GM21786 (cell line): ENCODE measurements around the gene PLCXD3.
"Not testable (repeated sequence)": the region's sequence is repeated elsewhere in the genome, so short reads cannot be mapped to it uniquely, and the experiment has no call there.

Experiments used
- ATAC-seq: cut with Tn5 transposase; IDR thresholded peaks from one replicate; pipeline ENCODE4 v1.9.1; 2021; ENCODE audit not compliant: unreplicated experiment

PLCXD3 gene

DNA sequence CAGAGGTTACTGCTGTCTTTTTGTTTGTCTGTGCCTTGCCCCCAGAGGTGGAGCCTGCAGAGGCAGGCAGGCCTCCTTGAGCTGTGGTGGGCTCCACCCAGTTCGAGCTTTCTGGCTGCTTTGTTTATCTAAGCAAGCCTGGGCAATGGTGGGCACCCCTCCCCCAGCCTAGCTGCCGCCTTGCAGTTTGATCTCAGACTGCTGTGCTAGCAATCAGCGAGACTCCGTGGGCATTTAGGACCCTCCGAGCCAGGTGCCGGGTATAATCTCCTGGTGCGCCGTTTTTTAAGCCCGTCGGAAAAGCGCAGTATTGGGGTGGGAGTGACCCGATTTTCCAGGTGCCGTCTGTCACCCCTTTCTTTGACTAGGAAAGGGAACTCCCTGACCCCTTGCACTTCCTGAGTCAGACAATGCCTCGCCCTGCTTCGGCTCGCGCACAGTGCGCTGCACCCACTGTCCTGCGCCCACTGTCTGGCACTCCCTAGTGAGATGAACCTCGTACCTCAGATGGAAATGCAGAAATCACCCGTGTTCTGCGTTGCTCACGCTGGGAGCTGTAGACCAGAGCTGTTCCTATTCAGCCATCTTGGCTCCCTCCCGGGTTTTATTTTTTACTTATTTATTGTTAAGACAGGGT lies 16.8 kb downstream of the PLCXD3 start:
- not testable (repeated sequence) for ATAC-seq

DNA sequence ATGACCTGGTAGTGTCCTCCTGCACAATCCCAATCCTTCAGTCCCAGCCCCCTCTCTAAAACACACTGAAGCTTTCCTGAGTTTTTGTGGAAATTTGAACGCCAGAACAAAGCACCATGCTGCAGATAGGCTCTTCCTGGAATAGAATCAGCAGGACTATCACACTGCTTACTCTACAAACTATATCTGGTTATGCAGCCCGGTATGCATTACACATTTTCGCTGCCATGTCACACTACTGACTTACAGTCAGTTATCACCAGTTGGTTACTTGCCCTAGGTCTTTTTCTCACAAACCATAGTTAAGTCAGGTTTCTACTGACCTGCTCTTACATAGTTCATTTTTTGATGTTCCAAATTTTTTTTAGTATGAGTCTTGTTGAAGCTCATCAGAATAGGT lies 24.9 kb downstream of the PLCXD3 start:
- no peak for ATAC-seq

DNA sequence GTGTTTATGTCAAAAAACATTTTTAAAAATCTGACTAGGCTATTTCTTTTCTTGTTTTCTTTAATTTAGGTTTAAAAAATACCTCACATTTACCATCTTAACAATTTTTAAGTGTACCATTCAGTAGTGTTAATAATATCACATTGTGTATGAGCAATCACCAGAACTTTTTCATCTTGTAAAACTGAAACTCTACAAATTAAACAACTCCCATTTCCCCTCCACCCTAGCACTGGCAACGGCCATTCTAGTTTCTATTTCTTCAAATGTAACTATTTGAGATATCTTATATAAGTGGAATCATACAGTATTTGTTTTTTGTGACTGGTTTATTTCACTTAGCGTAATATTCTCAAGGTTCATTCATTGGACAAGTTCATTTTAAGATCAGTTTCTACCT lies 27.7 kb downstream of the PLCXD3 start:
- no peak for ATAC-seq

DNA sequence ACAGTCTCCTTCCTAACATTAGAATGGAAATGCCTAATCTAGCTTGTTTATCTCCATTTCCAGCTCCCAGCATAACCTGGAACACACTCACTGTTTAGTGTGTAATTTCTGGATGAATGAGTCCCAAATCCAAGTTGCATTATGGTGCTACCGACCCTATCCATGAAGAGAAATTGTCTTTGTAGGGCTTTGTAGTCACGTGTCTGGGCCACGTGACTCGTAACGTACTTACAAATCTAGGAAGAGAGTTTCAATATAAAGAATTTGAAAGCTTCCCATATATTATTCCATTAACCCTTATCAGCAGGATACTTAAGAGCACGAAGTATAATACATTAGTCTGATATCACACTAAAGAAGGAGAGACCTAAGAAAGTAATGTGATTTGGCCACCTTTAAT lies 28.2 kb downstream of the PLCXD3 start:
- no peak for ATAC-seq

DNA sequence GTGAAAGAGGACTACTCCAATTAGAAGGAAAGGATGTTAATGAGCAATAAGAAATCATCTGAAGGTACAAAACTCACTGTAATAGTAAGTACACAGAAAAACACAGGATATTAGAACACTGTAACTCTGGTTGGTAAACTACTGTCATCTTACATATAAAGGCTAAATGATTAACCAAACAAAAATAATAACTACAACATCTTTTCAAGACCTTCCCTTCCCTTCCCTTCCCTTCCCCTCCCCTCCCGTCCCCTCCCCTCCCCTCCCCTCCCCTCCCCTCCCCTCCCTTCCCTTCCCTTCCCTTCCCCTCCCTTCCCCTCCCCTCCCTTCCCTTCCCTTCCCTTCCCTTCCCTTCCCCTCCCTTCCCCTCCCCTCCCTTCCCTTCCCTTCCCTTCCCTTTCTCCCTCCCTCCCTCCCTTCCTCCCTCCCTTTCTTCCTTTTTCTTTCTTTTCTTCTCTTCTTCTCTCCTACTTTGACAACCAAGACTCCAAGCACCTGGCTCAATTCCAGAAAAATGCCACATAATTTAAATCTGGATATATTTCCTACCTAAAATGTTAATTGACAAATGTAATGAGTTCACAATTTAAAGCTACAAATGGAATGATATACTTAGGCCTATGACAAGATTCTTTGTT lies 38.7 kb downstream of the PLCXD3 start:
- ATAC-seq, result not testable (repeated sequence)

DNA sequence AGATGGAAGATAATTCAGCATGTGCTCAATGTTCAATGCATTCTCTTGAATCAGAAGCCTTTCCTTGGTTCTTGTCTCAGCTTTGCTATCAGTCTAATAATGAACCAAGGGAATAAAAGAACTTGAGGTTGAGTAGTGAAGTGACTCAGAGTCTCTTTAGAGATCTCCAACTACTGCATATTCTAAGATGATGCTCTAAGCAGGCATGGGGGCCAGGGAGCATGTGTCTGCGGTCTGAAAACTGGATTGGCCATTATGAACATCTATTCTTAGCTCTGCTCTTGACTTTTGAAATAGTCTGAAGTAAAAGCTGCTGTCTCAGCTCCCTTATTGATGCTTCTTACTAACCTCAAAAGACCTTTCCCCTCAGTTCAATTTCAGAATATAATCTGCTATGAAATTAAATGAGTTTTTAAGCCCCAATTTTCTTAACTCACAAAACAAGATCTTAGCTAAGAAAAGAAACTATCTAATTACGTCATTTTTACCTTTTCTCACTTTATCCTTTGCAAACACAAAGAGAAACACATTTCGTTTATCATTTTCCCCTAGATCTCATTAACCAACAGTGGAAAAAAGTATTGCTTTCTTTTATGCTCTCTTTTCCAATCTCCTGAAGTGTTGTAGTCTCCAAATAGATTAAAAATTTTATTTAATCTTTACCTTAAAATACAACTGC lies 44.8 kb downstream of the PLCXD3 start:
- no peak for ATAC-seq

DNA sequence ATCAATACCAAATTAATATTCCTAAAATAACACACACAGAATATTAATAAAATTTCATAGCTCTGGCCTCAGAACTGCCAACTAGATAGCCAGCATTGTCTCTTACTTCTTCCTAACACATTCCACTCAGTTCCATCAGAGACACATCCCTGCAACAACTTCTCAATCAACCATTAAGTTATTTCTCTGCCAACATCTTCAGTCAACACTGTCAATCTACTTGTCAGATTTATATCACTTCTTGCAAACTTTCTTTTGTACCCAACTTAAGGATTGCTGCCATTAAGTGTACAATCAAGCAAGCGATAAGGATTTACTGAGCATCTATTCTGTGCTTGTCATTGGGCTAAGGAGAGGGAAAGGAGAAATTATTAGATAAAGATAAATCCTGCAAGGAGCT lies 50.8 kb downstream of the PLCXD3 start:
- ATAC-seq, result no peak

DNA sequence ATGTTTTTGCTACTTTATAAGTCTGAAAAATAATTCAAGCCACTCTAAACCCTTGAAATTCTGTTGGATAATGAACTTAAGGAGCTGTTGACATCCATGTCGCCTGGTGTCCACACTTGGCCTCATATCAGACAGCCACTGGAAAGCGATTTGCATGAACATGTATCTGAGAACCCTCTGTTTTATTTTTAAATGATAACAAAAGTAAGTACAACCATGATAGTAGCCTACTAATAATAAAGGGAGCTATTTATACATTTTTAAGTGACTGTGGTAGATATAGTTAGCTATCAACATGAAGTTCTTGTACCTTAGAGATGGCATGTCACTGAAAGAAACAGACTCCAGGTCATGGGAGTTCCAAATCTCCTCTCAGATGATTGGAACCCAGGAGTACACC lies 53.3 kb downstream of the PLCXD3 start:
- no peak for ATAC-seq

DNA sequence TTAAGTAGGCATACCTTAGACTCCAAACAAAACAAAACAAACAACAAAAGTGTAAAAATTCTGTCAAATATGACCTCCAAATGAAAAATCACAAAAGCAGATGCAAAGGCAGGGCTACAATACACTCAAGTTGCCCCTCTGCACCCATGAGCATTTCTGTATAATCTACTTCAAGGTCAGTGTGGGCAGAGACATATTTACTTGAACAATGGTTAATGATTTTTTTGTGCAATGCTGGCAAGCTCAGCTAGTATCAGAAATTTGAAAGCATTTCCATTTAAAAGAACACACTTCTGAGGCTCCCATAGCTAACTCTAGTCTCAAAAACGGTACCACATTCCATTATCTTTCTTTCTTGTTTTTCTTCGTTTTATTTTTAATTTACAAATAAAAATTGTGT lies 57.9 kb downstream of the PLCXD3 start:
- no peak for ATAC-seq

DNA sequence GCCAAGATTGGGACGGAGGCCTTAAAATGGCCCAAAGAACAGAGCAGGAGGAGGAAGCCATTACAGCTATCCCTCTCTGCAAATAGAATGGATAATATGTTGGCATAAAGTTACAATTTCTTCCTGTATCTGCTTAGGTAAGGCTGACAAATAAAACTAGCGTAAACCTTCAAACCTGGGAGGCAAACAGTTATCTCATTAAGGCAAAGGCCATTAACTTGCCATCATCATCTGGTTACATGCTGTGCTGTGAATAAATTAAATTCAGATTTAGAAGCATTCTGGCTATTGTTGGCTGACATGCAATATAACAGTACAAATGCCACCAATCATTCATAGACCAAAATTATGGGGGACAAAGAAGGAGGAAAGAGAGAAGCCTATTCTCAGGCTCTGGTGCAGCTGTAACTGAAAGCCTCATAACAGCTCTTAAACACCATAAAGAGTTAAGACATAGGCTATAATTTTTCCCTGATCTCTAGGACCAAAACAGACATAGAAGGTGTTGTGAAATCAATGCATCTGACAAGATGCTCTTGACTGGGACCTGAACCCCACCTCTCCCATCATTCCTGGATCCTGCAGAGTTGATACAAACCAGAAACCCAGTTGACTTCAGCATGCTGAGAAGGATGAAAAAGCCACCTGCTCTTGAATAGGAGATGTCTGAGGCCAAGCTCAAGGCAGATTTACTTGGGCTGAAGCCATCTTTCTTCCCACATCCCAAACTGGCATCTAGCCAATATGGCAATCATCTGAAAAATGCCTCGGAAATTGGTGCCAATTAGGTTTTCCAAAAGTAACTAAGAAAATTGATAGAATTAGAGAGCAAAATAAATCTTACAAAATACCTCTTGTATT lies 62.5 kb downstream of the PLCXD3 start:
- ATAC-seq, result no peak

DNA sequence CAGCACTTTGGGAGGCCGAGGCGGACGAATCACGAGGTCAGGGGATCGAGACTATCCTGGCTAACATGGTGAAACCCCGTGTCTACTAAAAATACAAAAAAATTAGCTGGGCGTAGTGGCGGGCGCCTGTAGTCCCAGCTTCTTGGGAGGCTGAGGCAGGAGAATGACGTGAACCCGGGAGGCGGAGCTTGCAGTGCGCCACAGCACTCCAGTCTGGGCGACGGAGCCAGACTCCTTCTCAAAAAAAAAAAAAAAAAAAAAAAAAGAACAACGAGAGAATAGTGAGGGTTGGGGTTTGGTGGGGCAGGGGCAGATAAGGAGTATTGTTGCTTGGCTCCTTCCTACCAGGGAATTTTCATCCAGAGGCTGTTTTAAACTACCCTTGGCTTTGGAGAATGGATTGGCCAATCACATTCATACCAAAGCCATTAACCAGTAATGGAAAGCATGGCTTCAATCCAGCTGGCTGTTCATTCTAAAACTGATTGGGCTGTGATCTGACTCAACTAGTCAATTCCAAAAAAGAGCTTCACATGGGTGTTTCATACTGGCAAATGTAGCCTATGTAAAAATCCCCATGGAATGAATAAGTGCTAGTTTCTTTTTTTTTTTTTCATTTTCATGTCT lies 64.4 kb downstream of the PLCXD3 start:
- ATAC-seq, result no peak

DNA sequence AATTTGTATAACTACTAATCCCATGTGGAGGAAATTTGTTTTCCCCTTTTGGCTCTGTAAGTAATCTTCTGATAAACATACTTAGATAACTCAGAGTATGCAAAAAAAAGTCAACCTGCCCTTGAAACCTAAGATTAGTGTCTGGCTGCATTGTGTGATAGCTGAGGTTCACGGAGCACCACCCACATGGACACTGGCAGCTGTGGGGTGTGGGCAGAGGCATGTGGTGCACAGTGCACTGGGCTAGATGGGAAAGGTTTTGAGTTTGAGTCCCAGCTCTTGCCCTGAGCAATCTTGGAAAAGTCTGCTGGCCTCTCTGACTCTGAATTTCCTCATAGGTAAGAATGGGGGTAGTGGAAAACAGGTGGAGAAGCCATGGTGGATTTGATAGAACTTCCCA lies 75.1 kb downstream of the PLCXD3 start:
- ATAC-seq, result no peak

DNA sequence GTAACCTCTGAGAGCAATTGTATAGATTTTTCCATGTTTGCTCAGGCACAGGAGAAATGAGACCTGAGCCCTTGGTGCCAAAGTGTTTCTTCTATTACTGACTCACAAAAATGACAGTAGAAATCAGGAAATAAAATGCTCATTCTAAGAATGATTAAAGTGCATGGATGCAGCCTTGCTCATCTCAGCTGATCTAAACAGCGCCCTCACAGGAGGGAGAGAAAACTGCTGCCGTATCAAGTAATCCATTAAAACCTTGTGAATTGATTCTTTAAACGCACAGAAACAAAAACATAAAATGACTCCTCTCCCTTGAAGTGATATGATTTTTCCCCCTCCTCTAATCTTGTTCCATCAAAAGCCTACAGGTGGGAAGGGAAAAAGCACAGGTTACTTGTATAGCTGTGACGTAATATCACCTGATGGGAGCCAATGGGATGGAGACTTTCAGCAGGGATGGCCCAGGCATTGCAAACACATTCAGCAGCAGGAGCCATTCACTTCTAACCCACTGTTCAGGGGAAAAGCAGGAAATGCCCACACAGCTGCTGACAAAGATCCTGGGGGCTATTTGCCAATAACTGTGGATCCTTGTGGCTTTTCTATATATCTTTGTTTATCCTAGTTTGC lies 76.7 kb downstream of the PLCXD3 start:
- ATAC-seq, result no peak

DNA sequence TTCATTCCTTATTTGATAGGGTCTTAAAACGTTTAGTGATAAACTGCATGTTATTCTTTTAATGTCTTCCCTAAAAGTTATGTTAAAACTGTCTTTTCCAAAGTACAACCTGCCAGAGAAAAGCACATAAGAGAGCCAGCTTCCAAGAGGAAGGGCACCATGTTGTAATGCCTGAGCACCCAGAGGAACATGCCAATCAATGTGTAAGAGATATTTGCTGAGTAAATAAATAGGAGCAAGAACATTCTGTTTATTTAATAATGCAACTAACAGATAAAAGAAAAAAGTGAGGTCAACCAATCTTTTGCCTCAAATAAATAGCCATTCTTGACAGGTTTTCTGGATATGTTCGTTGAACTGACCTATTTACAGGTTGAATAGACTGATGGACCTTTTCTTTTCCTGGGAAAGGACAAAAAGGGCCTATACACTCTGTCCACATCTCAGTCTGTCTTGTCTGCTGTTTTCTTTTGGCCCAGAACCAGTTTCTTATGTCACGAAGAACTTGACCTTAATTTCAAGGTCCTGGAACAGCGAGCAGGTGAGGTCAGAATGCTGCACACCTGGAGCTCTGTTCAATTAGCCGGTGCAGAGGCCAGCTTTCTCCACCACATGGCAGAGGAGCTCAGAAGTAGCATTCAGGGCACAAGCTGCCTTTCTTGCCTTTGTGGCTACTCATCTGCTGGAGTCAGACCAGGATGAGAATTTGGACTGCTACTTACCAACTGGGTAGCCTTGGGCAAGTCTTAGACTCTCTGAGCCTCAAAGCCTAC lies 77.7 kb downstream of the PLCXD3 start:
- ATAC-seq, result no peak

DNA sequence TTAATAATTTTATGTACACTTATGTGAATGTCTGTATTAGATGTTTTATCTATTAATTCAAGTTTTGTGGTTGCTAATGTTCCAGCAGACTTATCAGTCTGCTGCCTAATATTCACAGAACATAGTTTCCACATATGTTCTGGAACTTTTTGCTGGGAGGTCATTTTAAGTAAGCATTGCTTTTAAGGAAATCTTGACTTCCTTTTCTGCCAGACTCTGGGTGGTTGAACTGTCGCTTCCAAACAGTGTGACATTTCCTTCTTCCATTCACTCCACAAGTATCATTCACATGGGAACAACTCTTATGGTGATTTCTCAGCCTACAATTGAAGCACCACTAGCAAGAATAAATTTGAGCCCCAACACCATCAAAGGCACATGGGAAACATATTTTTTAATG lies 82.9 kb downstream of the PLCXD3 start:
- ATAC-seq, result no peak

DNA sequence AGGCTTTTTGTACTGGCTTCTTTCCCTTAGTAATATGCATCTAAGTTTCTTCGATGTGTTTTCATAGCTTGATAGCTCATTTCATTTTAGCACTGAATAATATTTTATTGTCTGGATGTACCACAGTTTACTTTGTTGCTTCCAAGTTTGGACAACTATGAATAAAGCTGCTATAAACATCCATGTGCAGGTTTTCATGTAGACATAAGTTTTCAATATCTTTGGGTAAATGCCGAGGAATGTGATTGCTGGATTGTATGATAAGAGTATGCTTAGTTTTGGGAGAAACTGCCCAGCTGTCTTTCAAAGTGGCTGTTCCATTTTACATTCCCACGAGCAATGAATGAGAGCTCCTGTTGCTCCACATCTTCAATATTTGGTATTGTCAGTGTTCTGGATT lies 84.7 kb downstream of the PLCXD3 start:
- ATAC-seq, result no peak

DNA sequence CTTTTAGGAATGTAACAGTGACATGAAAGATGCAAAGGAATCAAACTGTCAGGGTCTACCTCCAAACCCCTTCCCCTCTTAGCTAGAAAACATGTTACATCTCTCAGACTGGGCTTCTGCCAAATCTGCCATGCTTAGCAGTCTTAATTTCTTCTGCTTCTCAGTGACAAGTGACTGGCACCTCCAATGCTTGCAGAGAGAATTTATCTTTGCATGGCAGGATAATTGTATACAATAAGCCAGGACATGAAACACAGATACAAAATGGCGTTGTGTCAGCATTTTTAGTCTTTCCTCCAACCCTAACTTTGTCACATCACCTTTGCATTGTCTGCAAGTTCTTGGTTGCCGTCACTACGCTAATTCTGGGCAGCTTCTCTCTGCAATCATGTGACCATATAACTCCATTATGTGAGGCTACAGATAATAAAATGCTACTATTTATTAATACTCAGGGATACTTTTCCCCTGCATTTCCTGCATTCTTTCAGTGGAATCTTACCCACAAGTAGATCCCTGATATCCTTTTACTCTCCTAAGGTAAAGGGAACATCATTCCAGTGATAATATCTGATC lies 89.8 kb downstream of the PLCXD3 start:
- no peak for ATAC-seq

DNA sequence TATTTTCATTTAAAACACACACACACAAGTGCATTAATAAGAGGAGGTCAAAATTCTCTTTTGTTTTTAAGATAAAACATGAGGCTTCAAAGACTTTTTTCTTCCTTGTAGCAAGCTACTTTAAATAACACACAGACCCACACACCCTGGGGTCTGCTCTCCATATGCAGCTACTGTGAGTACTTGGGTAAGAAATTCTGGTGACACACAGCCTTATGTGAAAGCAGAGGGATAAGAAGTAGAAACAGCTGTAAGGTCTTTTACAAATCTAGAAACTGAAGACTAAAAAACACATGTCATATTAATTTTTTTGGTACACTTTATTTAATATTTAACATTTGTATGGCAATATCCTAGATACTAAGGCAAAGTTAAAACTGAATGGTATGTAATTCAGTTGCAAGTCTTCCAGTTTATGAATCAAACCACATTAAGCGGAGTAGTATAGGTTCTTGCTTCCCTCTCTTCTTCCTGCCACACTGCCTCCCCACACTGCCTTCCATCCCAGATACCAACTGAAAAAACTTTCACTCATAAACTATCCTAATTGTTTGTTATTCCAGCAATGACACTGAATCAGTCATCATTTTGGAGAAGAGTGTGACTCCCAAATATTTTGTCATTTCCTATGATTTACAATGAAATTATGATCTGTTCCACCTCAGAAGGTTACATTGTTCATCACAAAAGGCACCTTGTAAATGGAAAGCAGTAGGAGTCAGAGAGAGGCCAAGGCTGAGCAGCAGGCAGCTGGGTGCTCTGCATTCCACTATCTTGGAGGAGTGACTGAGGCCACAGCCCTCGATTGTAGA lies 92.0 kb downstream of the PLCXD3 start:
- ATAC-seq, result no peak

DNA sequence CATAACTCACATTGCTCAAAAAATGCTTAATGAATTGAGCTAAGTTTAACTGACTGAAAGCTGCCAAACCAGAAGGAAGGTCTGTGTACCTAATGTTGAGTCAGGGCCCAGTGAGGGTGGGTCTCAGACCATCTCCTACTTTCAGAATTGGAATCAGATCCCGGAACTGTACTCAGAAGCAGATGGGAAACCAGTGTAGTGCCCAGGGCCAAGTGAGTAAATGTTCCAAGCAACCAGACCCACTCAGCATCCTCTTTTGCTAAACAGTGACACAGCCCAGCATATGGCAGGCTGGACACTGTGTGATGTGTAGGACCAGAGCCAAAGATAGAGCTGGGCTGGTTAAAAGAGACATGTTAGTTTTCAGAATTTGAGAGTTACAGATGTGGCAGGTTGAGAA lies 94.1 kb downstream of the PLCXD3 start:
- ATAC-seq, result no peak
